Measurements from ENCODE around the gene ID3.

The ID3 gene, protein sequence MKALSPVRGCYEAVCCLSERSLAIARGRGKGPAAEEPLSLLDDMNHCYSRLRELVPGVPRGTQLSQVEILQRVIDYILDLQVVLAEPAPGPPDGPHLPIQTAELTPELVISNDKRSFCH

DNA sequence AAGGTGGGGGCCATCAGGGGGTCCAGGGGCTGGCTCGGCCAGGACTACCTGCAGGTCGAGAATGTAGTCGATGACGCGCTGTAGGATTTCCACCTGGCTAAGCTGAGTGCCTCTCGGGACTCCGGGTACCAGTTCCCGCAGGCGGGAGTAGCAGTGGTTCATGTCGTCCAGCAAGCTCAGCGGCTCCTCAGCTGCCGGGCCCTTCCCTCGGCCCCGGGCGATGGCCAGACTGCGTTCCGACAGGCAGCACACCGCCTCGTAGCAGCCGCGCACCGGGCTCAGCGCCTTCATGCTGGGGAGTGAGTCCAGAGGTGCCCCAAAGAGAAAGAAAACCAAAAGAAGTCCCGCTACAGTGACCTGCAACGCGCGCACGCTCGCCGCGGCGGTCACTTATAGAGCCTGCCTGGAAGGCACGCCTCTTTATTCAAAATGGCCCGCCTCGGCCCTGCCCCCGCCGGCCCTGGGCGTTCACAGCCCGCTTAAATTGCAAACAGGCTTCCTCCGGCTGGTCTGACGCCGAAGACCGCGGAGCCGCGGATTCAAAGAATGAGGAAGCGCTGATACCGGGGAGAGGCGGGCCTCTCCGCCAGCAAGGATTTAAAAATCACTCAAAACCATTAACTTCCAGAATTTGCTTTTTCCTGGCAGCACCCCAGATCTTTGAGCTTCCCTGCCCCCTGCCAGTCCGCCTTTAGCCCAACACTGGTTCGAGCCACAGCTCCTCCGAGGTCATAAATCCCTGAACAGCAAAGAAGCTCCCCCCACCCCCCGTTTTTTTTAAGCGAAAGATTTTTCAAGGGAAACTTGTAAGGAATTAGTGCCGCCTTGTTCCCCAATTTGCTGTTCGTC lies at the start of gene ID3:
TSS of gene ID3 (minus strand) at position 366 of the 849 bp plus-strand sequence. CDS start at position 291, 75 bp downstream.
- no peaks in the 10 kb centered on the region for H3K9me3 ChIP-seq (ENCODE audit: control insufficient read depth, low read depth, low read length)
- peaks cover 56% of the 10 kb centered on the region for H3K4me1 ChIP-seq (ENCODE audit: control insufficient read depth, low read depth, low read length)
- peak within 1 kb of the TSS; percentile 79 for H3K27ac ChIP-seq (ENCODE audit: low read length)
- H3K4me3 ChIP-seq (ENCODE audit: low read length), result peak within 1 kb of the TSS; percentile 95
- H3K36me3 ChIP-seq (ENCODE audit: control insufficient read depth, low read depth, low read length), result peaks cover 7% of the 10 kb centered on the region
- H3K9ac ChIP-seq (ENCODE audit: low read length), result peak within 1 kb of the TSS; percentile 78
- peaks cover 3% of the 10 kb centered on the region for H3K27me3 ChIP-seq (ENCODE audit: control insufficient read depth, insufficient read depth, low read length)

DNA sequence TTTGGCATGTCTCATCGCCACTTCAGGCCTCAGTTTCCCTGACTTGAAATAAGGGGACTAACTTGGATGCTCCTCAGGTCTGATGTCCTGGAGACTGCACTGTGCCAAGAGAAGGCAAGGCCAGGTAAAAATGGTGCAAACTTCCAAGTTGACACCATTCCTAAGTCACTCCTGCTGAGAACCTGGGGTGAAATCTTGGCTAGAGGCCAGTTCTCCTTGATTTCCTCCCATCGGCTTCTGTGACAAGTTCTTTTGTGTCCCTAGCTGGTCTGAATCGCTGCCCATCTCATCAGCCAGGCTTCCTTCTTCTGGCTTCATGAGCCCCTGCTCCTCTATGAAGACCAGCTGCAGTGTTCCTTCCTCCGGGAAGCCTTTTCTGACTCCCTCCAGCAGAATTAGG lies 48.6 kb upstream of the ID3 start:
- no peaks in the 10 kb centered on the region for H3K27me3 ChIP-seq (ENCODE audit: control insufficient read depth, insufficient read depth, low read length)
- H3K27ac ChIP-seq (ENCODE audit: low read length), result no peak overlapping the region
- peaks cover 4% of the 10 kb centered on the region for H3K4me1 ChIP-seq (ENCODE audit: control insufficient read depth, low read depth, low read length)
- no peak overlapping the region for H3K9ac ChIP-seq (ENCODE audit: low read length)
- no peaks in the 10 kb centered on the region for H3K36me3 ChIP-seq (ENCODE audit: control insufficient read depth, low read depth, low read length)
- H3K4me3 ChIP-seq (ENCODE audit: low read length), result no peak overlapping the region
- no peaks in the 10 kb centered on the region for H3K9me3 ChIP-seq (ENCODE audit: control insufficient read depth, low read depth, low read length)

DNA sequence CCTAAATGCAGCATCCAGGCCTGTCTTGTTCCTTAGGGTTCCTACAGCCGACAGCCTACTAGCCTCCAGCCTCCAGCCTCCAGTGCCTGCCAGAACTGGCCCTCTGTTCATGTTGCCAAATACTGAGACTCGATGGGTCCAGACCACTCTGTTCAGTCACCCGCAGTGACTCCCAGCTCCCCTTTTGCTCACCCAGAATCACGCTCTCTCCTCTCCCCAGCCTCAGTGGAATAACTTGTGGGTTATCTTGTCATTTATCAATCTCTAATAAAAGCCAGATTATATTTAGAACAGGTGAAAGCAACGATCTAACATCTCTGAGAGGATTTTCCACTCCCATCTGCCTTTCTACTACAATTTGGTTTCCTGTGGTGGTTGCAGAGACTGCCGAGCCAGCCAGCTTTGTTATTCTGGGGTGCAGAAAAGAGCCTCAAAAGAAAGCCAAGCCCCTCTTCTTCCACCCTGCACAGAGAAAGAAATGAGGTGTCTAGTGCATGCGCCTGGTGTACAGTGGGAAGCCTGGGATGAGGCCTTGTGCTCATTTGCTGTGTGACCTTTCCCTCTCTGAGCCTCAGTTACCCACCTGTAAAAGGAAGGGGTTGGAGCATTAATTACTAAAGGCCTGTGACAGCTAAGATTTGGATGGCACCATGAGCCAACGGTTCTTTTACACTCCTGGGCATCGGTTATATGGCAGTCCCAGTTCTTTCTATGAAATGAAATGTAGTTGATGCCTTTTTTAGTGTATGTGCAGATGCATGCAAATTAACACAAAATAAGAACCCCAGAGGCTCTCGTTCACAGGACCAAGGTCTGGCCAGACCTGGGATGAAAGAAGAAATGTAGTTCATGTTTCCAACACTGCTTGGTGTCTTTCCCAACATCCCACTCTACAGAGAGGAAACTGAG lies 42.9 kb upstream of the ID3 start:
- Histone ChIP-seq H3K36me3 (ENCODE audit: control insufficient read depth, low read depth, low read length) (no peaks in the 10 kb centered on the region), H3K27ac (ENCODE audit: low read length) (no peak overlapping the region), H3K9me3 (ENCODE audit: control insufficient read depth, low read depth, low read length) (no peaks in the 10 kb centered on the region), H3K4me3 (ENCODE audit: low read length) (no peak overlapping the region), H3K27me3 (ENCODE audit: control insufficient read depth, insufficient read depth, low read length) (no peaks in the 10 kb centered on the region), H3K9ac (ENCODE audit: low read length) (no peak overlapping the region), H3K4me1 (ENCODE audit: control insufficient read depth, low read depth, low read length) (peaks cover 22% of the 10 kb centered on the region)

DNA sequence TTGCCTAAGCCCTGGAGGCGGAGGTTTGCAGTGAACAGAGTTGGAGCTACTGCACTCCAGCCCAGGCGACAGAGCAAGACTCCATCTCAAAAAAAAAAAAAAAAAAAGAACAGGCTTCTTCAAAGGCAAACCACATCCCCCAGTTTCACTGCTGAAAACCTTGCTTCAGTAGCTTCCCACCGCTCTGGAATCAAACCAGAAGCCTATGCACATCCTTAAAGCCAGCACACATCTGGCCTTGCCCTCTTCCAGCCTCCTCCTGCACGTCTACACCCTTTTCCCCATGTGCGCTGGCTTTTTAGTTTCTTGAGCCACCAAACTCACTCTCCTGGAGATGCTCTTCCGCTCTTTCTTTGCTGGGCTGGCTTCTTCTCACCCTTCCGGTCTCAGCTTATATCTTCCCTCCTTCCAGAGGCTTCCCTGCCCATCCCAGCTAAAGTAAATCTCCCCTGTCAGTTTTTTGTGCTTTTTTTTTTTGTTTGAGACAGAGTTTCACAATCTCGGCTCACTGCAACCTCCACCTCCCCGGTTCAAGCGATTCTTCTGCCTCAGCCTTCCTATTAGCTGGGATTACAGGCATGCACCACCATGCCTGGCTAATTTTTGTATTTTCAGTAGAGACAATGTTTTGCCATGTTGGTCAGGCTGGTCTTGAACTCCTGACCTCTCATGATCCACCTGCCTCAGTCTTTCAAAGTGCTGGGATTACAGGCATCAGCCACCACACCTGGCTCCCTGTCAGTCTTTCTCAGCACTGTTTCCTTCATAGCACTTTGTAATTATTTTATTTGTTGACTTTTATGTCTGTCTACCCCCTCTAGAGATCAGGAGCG lies 42.0 kb upstream of the ID3 start:
- Histone ChIP-seq H3K36me3 (ENCODE audit: control insufficient read depth, low read depth, low read length) (no peaks in the 10 kb centered on the region), H3K4me1 (ENCODE audit: control insufficient read depth, low read depth, low read length) (peaks cover 31% of the 10 kb centered on the region), H3K27me3 (ENCODE audit: control insufficient read depth, insufficient read depth, low read length) (no peaks in the 10 kb centered on the region), H3K4me3 (ENCODE audit: low read length) (no peak overlapping the region), H3K9ac (ENCODE audit: low read length) (no peak overlapping the region), H3K27ac (ENCODE audit: low read length) (no peak overlapping the region), H3K9me3 (ENCODE audit: control insufficient read depth, low read depth, low read length) (no peaks in the 10 kb centered on the region)

DNA sequence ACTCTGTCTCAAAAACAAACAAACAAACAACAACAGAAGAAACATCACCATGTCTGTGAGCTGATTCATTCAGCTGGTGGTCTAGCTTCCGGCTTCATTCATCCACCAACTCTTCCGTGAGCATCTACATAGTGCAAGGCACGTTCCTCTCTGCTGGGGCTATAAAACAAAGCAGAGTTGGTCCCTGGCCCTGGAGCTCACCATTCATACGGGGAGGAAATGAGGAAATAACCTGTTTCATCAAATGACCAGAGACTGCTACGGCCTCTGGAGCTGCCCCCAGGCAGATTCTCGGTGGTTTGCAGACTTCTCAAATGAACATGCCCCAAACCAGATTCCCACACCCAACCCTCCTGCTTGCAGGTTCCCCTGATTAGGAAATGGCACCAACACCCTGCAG lies 41.0 kb upstream of the ID3 start:
- Histone ChIP-seq H3K27ac (ENCODE audit: low read length) (no peak overlapping the region), H3K4me3 (ENCODE audit: low read length) (no peak overlapping the region), H3K36me3 (ENCODE audit: control insufficient read depth, low read depth, low read length) (no peaks in the 10 kb centered on the region), H3K27me3 (ENCODE audit: control insufficient read depth, insufficient read depth, low read length) (no peaks in the 10 kb centered on the region), H3K9ac (ENCODE audit: low read length) (no peak overlapping the region), H3K9me3 (ENCODE audit: control insufficient read depth, low read depth, low read length) (no peaks in the 10 kb centered on the region), H3K4me1 (ENCODE audit: control insufficient read depth, low read depth, low read length) (peaks cover 32% of the 10 kb centered on the region)

DNA sequence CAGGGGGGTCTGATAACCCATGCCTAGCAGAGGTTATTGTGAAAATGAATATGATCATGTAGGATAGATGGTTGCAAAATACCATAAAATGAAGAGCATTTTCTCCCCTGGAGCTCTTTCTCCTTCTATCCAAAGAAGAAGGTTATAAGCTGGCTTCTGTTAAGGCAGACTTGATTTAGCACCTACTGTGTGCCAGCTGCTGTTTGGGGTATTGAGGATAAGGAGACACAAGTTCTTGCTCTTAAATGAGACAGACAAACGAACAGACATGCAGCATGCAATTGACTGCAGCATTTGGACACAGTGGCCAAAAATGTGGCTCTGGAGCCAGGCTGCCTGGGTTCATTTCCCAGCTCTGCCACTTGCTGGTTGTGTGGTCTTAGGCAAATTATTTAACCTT lies 39.8 kb upstream of the ID3 start:
- Histone ChIP-seq H3K4me1 (ENCODE audit: control insufficient read depth, low read depth, low read length) (peaks cover 32% of the 10 kb centered on the region), H3K27ac (ENCODE audit: low read length) (peak overlapping the region; percentile 26), H3K27me3 (ENCODE audit: control insufficient read depth, insufficient read depth, low read length) (no peaks in the 10 kb centered on the region), H3K9me3 (ENCODE audit: control insufficient read depth, low read depth, low read length) (no peaks in the 10 kb centered on the region), H3K9ac (ENCODE audit: low read length) (no peak overlapping the region), H3K36me3 (ENCODE audit: control insufficient read depth, low read depth, low read length) (no peaks in the 10 kb centered on the region), H3K4me3 (ENCODE audit: low read length) (no peak overlapping the region)

DNA sequence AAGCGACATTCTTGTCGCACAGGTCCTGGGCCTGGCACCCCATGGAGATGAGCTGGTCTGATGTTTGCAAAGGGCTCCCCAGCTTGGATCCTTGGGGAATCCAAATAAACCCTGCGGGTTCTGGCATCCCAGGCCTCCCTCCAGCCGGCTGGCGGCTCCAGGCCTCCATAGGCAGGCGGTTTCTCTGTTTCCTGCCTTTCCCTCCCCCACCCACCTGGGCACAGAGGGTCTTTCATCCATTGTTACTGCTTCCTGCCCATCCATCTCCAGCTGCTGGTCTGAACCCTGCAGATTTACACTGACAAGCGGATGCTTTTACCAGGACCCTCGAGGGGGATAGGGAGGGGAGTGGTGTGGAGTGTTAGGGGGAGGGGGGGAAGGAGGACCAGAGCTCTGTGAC lies 39.1 kb upstream of the ID3 start:
- Histone ChIP-seq H3K27ac (ENCODE audit: low read length) (peak overlapping the region; percentile 83), H3K4me1 (ENCODE audit: control insufficient read depth, low read depth, low read length) (peaks cover 35% of the 10 kb centered on the region), H3K36me3 (ENCODE audit: control insufficient read depth, low read depth, low read length) (no peaks in the 10 kb centered on the region), H3K9me3 (ENCODE audit: control insufficient read depth, low read depth, low read length) (no peaks in the 10 kb centered on the region), H3K4me3 (ENCODE audit: low read length) (no peak overlapping the region), H3K27me3 (ENCODE audit: control insufficient read depth, insufficient read depth, low read length) (no peaks in the 10 kb centered on the region), H3K9ac (ENCODE audit: low read length) (peak overlapping the region; percentile 35)

DNA sequence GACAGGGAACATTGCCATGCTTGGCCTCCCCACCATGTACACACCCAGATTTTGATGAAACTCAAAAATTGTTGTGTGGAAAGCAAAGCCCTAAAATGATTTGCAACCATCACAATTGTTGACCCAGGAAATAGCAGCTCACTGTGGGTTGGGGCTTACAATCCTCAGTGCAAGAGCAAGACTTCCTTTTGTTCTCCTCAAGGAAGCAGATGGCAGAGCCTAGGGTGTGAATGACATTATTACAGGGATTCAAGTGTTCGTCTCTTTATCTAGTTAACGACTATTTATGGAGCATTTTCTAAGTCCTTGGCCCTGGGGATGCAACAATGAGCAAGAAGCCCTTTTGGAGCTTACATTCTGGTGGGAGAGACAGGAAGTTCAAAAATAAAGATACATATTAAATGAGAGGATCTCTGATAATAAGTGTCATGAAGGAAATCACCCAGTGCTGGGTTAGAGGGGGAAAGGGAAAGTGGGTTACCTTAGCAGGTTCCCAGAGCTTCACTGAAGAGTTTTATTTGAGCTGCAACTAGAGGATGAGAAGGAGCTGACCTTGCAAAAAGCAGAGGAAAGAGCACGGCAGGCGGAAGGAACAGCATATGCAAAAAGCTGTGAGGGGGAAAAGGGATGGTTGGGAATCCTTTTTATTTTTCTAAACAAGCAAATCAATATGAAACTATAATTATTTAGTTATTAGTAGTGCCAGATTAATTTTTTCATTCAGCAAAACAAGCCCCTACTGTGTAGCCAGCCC lies 38.5 kb upstream of the ID3 start:
- no peaks in the 10 kb centered on the region for H3K9me3 ChIP-seq (ENCODE audit: control insufficient read depth, low read depth, low read length)

DNA sequence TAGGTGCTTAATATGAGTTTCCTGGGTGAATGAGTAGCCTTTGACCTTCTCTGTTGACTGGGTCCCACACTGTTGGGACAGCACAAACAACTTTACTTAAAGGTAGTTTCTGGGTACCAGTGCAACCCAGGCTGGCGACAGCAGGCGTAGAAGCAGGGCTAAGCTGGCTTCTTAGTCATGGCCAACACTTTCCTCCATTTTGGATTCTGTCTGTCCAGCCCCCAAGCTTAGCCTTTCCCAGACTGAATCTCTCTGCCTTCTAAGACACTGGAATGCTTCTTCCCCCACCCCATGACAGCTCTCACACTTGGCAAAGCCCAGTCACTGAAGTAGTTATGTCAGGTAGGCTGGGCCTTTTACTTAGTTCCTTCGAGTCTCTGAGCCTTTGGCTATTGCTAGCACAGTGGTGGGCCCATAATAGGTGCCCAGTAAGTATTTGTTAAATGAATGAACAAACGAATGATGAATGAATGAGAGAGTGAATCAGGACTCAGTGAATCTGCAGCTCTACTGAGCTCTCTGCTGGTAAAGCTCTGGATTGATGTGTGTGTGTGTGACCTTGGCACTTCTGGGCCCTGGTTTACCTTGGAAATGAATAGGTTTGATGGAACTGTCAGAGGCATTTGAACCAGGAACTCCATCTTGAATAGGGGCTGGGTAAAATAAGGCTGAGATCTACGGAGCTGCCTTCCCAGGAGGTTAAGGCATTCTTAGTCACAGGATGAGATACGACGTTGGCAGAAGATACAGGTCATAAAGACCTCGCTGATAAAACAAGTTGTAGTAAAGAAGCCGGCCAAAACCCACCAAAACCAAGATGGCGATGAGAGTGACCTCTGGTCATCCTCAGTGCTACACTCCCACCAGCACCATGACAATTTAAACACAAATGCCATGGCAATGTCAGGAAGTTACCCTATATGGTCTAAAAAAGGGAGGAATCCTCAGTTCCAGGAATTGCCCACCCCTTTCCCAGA lies 37.4 kb upstream of the ID3 start:
- Histone ChIP-seq H3K4me1 (ENCODE audit: control insufficient read depth, low read depth, low read length) (peaks cover 35% of the 10 kb centered on the region), H3K27me3 (ENCODE audit: control insufficient read depth, insufficient read depth, low read length) (no peaks in the 10 kb centered on the region), H3K9ac (ENCODE audit: low read length) (peak overlapping the region; percentile 35), H3K9me3 (ENCODE audit: control insufficient read depth, low read depth, low read length) (no peaks in the 10 kb centered on the region), H3K27ac (ENCODE audit: low read length) (no peak overlapping the region), H3K4me3 (ENCODE audit: low read length) (no peak overlapping the region), H3K36me3 (ENCODE audit: control insufficient read depth, low read depth, low read length) (no peaks in the 10 kb centered on the region)

More for the DNA sequence above, 38.5 kb upstream of the ID3 start:
- Histone ChIP-seq H3K27me3 (ENCODE audit: control insufficient read depth, insufficient read depth, low read length) (no peaks in the 10 kb centered on the region), H3K4me1 (ENCODE audit: control insufficient read depth, low read depth, low read length) (peaks cover 35% of the 10 kb centered on the region), H3K4me3 (ENCODE audit: low read length) (peak overlapping the region; percentile 4), H3K36me3 (ENCODE audit: control insufficient read depth, low read depth, low read length) (no peaks in the 10 kb centered on the region), H3K27ac (ENCODE audit: low read length) (peak overlapping the region; percentile 83), H3K9ac (ENCODE audit: low read length) (peak overlapping the region; percentile 35)

DNA sequence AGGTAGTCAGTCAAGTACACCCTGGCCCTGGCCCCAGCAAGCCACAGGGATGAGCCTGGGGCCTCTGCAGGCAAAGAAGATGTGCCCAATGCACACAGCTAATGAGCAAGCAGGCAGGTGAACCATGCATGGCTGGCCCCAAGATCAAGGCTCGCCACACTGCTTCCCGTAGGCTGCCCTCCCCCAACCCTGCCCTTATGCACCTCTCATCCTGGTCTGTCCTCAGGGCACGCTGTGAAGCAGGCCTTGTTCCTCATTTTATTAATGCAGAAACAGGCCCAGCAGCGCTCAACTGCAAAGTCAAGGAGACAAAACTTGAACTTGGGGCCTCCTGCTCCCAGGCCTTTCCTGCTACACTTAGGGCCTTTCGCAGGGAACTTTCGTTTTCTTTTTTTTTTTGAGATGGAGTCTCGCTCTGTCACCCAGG lies 35.6 kb upstream of the ID3 start:
- H3K27me3 ChIP-seq (ENCODE audit: control insufficient read depth, insufficient read depth, low read length), result no peaks in the 10 kb centered on the region
- H3K36me3 ChIP-seq (ENCODE audit: control insufficient read depth, low read depth, low read length), result no peaks in the 10 kb centered on the region
- H3K9ac ChIP-seq (ENCODE audit: low read length), result no peak overlapping the region
- no peaks in the 10 kb centered on the region for H3K9me3 ChIP-seq (ENCODE audit: control insufficient read depth, low read depth, low read length)
- H3K27ac ChIP-seq (ENCODE audit: low read length), result no peak overlapping the region
- peaks cover 35% of the 10 kb centered on the region for H3K4me1 ChIP-seq (ENCODE audit: control insufficient read depth, low read depth, low read length)
- no peak overlapping the region for H3K4me3 ChIP-seq (ENCODE audit: low read length)
